Measurements from ENCODE around the gene SLC19A1. TPM values are rescaled to one million over a fixed set of nuclear protein-coding genes. Genes with fewer than 3 reads are reported as not detected.

Gene SLC19A1
- total RNA-seq, 1 donor from 2014 or later: 36.8 TPM

- Mint-ChIP-seq H3K27me3 (ENCODE audit: low read depth) (peaks cover 31% of the 10 kb centered on the region), H3K9me3 (peaks cover 51% of the 10 kb centered on the region), H3K4me1 (no peaks in the 10 kb centered on the region), H3K36me3 (no peaks in the 10 kb centered on the region), H3K27ac (no peak overlapping the region), H3K4me3 (no peak overlapping the region)
- no peak for TF ChIP-seq CTCF (IDR thresholded peaks at IDR 0.05; ENCODE audit: unreplicated experiment)
- DNase-seq (ENCODE audit: low spot score in 2 of 2, unreplicated experiment in 2 of 2): no peak
Observed at GRCh38 chr21:45583831-45584509, 41.7 kb upstream of the SLC19A1 start.

- Mint-ChIP-seq H3K27me3 (ENCODE audit: low read depth) (peaks cover 14% of the 10 kb centered on the region), H3K27ac (no peak overlapping the region), H3K4me3 (no peak overlapping the region), H3K36me3 (no peaks in the 10 kb centered on the region), H3K4me1 (no peaks in the 10 kb centered on the region), H3K9me3 (peaks cover 34% of the 10 kb centered on the region)
- DNase-seq (ENCODE audit: low spot score in 2 of 2, unreplicated experiment in 2 of 2): no peak
- TF ChIP-seq CTCF (IDR thresholded peaks at IDR 0.05; ENCODE audit: unreplicated experiment): no peak
Observed at GRCh38 chr21:45582128-45582527, 39.9 kb upstream of the SLC19A1 start.

DNA sequence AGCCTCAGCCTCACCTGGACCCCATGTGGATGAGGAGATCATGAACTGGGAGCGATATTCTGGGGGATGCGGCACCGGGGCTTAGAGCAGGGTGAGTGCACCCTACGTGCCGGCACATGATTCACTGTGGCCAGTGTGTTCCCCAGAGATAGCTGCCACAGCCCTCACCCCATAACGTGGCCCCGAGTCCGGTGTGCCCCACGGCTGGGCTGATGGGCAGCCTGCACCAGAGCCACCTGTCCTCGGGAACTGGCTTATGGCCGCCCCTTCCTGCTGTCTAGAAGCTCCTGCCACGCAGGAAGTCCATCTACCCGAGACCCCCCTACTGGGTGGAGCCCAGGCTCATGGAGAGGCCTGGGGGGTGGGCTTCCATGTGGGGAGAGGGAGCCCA, 39.1 kb upstream of the SLC19A1 start:
- H3K4me3 Mint-ChIP-seq: no peak overlapping the region
- TF ChIP-seq CTCF (IDR thresholded peaks at IDR 0.05; ENCODE audit: unreplicated experiment): no peak
- H3K9me3 Mint-ChIP-seq: peaks cover 26% of the 10 kb centered on the region
- H3K36me3 Mint-ChIP-seq: no peaks in the 10 kb centered on the region
- no peak for DNase-seq (ENCODE audit: low spot score in 2 of 2, unreplicated experiment in 2 of 2)
- no peak overlapping the region for H3K27ac Mint-ChIP-seq
- peaks cover 12% of the 10 kb centered on the region for H3K27me3 Mint-ChIP-seq (ENCODE audit: low read depth)
- H3K4me1 Mint-ChIP-seq: no peaks in the 10 kb centered on the region

DNA sequence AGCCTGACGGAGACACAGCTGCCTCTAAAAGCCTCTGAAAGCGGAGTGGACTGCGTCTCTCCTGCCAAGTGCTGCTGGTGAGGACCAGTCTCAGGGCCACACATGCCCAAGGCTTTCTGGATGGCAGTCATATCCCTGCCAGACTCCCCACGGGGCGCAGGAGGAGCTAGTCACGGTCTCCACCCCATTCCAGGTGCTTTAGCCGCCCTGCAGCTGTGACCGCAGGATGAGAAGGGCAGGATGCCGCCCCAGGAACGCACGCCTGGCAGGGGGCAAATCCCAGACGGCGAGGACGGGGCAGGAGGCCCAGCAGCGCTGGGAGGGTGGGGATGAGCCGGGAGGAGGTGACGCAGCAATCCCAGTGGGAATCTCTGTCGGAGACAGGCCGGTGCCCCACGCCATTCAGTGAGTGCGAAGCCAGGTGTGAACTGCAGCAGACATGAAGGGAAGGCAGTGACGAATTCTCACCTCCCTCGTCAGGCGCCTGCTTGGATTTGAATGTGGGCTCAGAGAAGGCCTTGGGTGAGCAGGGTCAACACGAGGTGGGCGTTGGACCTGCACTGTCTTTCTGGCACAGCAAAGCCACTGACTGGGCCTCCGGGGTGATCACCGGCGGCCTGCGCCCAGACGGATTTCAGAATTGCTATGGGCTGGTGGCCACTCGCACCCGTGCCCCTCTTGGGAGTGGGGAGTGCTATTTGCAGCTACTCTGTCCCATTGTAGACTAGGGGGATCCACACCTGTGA, 38.5 kb upstream of the SLC19A1 start:
- no peak overlapping the region for H3K27ac Mint-ChIP-seq
- no peak for TF ChIP-seq CTCF (IDR thresholded peaks at IDR 0.05; ENCODE audit: unreplicated experiment)
- H3K36me3 Mint-ChIP-seq: no peaks in the 10 kb centered on the region
- no peak overlapping the region for H3K4me3 Mint-ChIP-seq
- H3K27me3 Mint-ChIP-seq (ENCODE audit: low read depth): peaks cover 14% of the 10 kb centered on the region
- DNase-seq (ENCODE audit: low spot score in 2 of 2, unreplicated experiment in 2 of 2): peak in 1 of 2 experiments; percentile 17
- no peaks in the 10 kb centered on the region for H3K4me1 Mint-ChIP-seq
- peaks cover 21% of the 10 kb centered on the region for H3K9me3 Mint-ChIP-seq

DNA sequence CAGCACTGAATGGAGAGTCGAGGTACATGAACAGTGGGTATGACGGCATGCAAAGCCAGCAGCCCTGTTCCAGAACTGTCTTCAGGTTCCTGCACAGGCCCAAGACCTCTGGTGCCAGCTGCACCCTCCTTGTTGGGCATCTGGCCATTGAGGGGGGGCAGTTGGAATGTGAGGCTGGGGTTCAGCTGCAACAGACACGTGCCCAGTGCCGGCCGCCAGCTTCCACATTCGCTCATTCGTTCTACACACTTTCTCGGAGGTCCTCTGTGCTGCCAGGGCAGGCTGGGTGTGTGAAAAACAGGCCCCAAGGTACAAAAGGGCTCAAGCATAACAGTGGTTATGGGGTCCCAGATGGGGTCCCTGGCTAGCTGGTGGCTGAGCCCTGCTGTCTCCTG, 37.9 kb upstream of the SLC19A1 start:
- TF ChIP-seq CTCF (IDR thresholded peaks at IDR 0.05; ENCODE audit: unreplicated experiment): no peak
- peak in 1 of 2 experiments; percentile 33 for DNase-seq (ENCODE audit: low spot score in 2 of 2, unreplicated experiment in 2 of 2)

More for the DNA sequence above, 37.9 kb upstream of the SLC19A1 start:
- H3K4me1 Mint-ChIP-seq: no peaks in the 10 kb centered on the region
- peaks cover 21% of the 10 kb centered on the region for H3K9me3 Mint-ChIP-seq
- H3K27me3 Mint-ChIP-seq (ENCODE audit: low read depth): peaks cover 14% of the 10 kb centered on the region
- no peaks in the 10 kb centered on the region for H3K36me3 Mint-ChIP-seq
- no peak overlapping the region for H3K4me3 Mint-ChIP-seq
- no peak overlapping the region for H3K27ac Mint-ChIP-seq
